Panc1 (cell line): ENCODE data around the gene ZNF335. TPM values are rescaled to one million over a fixed set of nuclear protein-coding genes. Genes with fewer than 3 reads are reported as not detected.

Source experiments
- ATAC-seq: fragments of 200-7000 bp; cut with Tn5 transposase; 2 replicates; pipeline ENCODE4 v1.9.1; 2020; ENCODE audit warnings: mild to moderate bottlenecking, moderate library complexity
- BruUV-seq: library from RNA; stranded (reverse); fragments of 400-500 nt; replicated peaks from 2 replicates; lab custom pipeline; 2021; lab: Mats Ljungman, UMichigan
- CTCF ChIA-PET: fragments of 300-600 bp; sonication (Branson Sonifier 250); formaldehyde crosslinking; loops from one replicate; lab custom pipeline; 2022; ENCODE audit warnings: antibody characterized with exemption; lab: Charles Lee
- POLR2A ChIA-PET: fragments of 300-600 bp; sonication (Branson Sonifier 250); formaldehyde crosslinking; loops from one replicate; lab custom pipeline; 2022; ENCODE audit warnings: antibody characterized with exemption; lab: Charles Lee
- DNase-seq: peaks from one replicate; pipeline ENCODE4 v3.0.0-alpha.2; 2010; ENCODE audit warnings: low read depth, low spot score
- H3K27ac ChIP-seq: 2 replicates; pipeline ENCODE4 v1.5.1; 2011; ENCODE audit warnings: mild to moderate bottlenecking, low read length, inconsistent platforms
- H3K27me3 ChIP-seq: fragments of 200-500 bp; sonication (Bioruptor generic); 2 replicates; pipeline ENCODE4 v1.6.0; 2014; ENCODE audit warnings: low read length, inconsistent platforms; ENCODE audit not compliant: control insufficient read depth, insufficient read depth
- H3K36me3 ChIP-seq: fragments of 200-500 bp; sonication (Bioruptor generic); 2 replicates; pipeline ENCODE4 v1.5.1; 2014; ENCODE audit warnings: inconsistent platforms, mild to moderate bottlenecking, low read length, moderate library complexity; ENCODE audit not compliant: control insufficient read depth, insufficient read depth
- H3K4me1 ChIP-seq: 2 replicates; pipeline ENCODE4 v1.5.1; 2011; ENCODE audit warnings: inconsistent platforms, mild to moderate bottlenecking, low read length, moderate library complexity; ENCODE audit not compliant: control insufficient read depth, insufficient read depth
- H3K4me3 ChIP-seq, 2 experiments: 2 replicates each; pipeline ENCODE4 v1.5.1; 2011 to 2012; ENCODE audit warnings: low read depth in 2 of 2, low read length in 2 of 2, mild to moderate bottlenecking in 2 of 2, inconsistent platforms in 1 of 2, moderate library complexity in 1 of 2
- H3K9me3 ChIP-seq: fragments of 200-500 bp; sonication (Bioruptor generic); 2 replicates; pipeline ENCODE4 v1.5.1; 2014; ENCODE audit warnings: low read depth, mild to moderate bottlenecking, inconsistent platforms, low read length, moderate library complexity; ENCODE audit not compliant: control insufficient read depth, insufficient read depth
- CTCF ChIP-seq: fragments of 450-650 bp; IDR thresholded peaks from 2 replicates; pipeline ENCODE4 v1.5.1; 2017; ENCODE audit warnings: mild to moderate bottlenecking
- POLR2AphosphoS5 ChIP-seq: IDR thresholded peaks from 2 replicates; pipeline ENCODE4 v1.6.1; 2012; ENCODE audit warnings: mild to moderate bottlenecking, low read depth, low read length, moderate library complexity
- REST ChIP-seq, 2 experiments: IDR thresholded peaks; 2 replicates each; pipeline ENCODE4 v1.6.1; 2011 to 2012; ENCODE audit warnings: low read depth in 2 of 2, control low read depth in 1 of 2, low read length in 1 of 2, mild to moderate bottlenecking in 1 of 2, moderate library complexity in 1 of 2; ENCODE audit not compliant: insufficient read depth in 1 of 2
- SIN3A ChIP-seq: IDR thresholded peaks from 2 replicates; pipeline ENCODE4 v1.6.1; 2012; ENCODE audit warnings: low read depth, mild to moderate bottlenecking, low read length, moderate library complexity, borderline replicate concordance; ENCODE audit not compliant: insufficient read depth
- TCF7L2 ChIP-seq: IDR thresholded peaks from 2 replicates; pipeline ENCODE4 v1.6.1; 2011; ENCODE audit warnings: mild to moderate bottlenecking, low read depth, low read length, inconsistent platforms
- in situ Hi-C: cut with HindIII; loops from 2 replicates; pipeline ENCODE4 v1.10.0; 2016; ENCODE audit warnings: low sequenced_read_pairs, low pct_unique_long_range_greater_than_20kb
- intact Hi-C: fragments of 100-400 bp; cut with micrococcal nuclease; formaldehyde crosslinking; loops from one replicate; pipeline ENCODE4 v1.10.0; 2022; ENCODE audit not compliant: unreplicated experiment
- total RNA-seq: library from RNA; stranded (reverse); gene quantifications from one replicate; pipeline ENCODE4 v1.2.1, GENCODE V29; 2021; ENCODE audit not compliant: unreplicated experiment

The ZNF335 gene
- total RNA-seq, 1 experiment from 2014 or later, result 31.1 TPM

- no TSS peak for BruUV-seq
- H3K27ac ChIP-seq, result no peak overlapping the region
- intact Hi-C loops, result no loop called here
- in situ Hi-C loops, result no loop called here
- no peak for DNase-seq
- no peaks in the 10 kb centered on the region for H3K9me3 ChIP-seq
- no peaks in the 10 kb centered on the region; the same call in 1 of the 2 replicates for H3K4me1 ChIP-seq
- TF ChIP-seq REST (IDR thresholded peaks at IDR 0.05; ENCODE audit: insufficient read depth in 1 of 2, low read depth in 2 of 2, low read length in 1 of 2), result no peak
- no peak for TF ChIP-seq CTCF
- TF ChIP-seq POLR2AphosphoS5, result no peak
- no peak for TF ChIP-seq TCF7L2
- TF ChIP-seq SIN3A, result no peak
- ChIA-PET POLR2A (no interaction called here), CTCF (interaction anchor here (1.5 kb wide), 1 partner anchor 12 kb away, joined by 4 read pairs; no protein-coding TSS in a partner anchor)
- H3K4me3 ChIP-seq, result peak overlapping the region; percentile 14 to 36; a peak in 3 of 4 replicates
- peaks cover under 1% of the 10 kb centered on the region; the same call in 1 of the 2 replicates for H3K27me3 ChIP-seq
- ATAC-seq, result peak; percentile 51
- no peaks in the 10 kb centered on the region for H3K36me3 ChIP-seq
Observed at GRCh38 chr20:46010491-46011391, 38.7 kb upstream of the ZNF335 start.

- ChIA-PET POLR2A (no interaction called here), CTCF (no interaction called here)
- intact Hi-C loops, result no loop called here
- TF ChIP-seq TCF7L2, result no peak
- no peak for TF ChIP-seq POLR2AphosphoS5
- TF ChIP-seq REST (IDR thresholded peaks at IDR 0.05; ENCODE audit: insufficient read depth in 1 of 2, low read depth in 2 of 2, low read length in 1 of 2), result no peak
- no peak for TF ChIP-seq CTCF
- no peak for TF ChIP-seq SIN3A
- BruUV-seq, result no TSS peak
- in situ Hi-C loops, result no loop called here
- no peaks in the 10 kb centered on the region for H3K9me3 ChIP-seq
- no peaks in the 10 kb centered on the region; the same call in 1 of the 2 replicates for H3K27me3 ChIP-seq
- no peaks in the 10 kb centered on the region for H3K36me3 ChIP-seq
- no peaks in the 10 kb centered on the region; the same call in 1 of the 2 replicates for H3K4me1 ChIP-seq
- DNase-seq (no peak), ATAC-seq (no peak)
- no peak overlapping the region for H3K27ac ChIP-seq
- H3K4me3 ChIP-seq, result no peak overlapping the region
Observed at GRCh38 chr20:46009816-46010215, 37.8 kb upstream of the ZNF335 start.
